KG1 (cell line): ENCODE results near the gene RPTOR.
"Not testable (repeated sequence)": the region's sequence is repeated elsewhere in the genome, so short reads cannot be mapped to it uniquely, and the experiment has no call there.

Source experiments
- DNase-seq: peaks from one replicate; lab custom pipeline; 2025; lab: John Stamatoyannopoulos, UW

Gene RPTOR

DNA sequence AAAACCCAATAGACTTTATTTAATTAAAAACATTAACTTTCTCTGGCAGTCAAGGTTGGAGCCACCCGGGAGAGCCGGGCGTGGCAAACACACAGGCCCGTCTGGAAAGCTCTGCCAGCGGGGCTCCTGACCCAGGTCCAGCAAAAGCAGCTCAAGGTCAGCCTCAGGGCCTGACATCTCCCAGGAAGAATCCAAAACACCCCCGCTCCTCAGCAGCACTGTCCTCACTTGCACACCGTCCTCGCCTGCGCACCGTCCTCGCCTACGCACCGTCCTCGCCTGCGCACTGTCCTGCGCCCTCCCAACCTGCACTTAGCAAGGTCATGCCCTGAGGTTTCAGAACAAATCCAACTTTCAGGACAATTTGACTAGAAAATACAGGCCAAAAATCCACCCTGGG, 31.4 kb upstream of the RPTOR start:
- DNase-seq, result no peak

DNA sequence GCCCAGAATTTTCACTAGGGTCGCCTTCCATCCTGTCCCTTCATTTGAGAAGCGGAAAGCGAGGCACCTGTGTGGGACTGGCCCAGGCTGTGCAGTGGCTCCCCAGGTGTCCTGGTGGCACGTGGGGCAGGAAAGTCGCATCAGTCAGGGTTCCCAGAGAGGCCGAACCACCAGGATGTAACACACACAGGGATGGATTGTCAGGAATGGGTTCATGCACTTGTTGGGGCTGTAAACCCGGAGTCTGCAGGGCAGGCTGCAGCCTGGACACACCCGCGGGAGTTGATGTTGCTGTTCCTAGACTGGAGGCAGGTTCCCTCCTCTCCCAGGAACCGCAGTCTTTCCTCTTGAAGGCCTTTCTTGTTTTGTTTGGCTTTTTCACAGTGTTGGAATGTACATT, 30.7 kb upstream of the RPTOR start:
- no peak for DNase-seq

DNA sequence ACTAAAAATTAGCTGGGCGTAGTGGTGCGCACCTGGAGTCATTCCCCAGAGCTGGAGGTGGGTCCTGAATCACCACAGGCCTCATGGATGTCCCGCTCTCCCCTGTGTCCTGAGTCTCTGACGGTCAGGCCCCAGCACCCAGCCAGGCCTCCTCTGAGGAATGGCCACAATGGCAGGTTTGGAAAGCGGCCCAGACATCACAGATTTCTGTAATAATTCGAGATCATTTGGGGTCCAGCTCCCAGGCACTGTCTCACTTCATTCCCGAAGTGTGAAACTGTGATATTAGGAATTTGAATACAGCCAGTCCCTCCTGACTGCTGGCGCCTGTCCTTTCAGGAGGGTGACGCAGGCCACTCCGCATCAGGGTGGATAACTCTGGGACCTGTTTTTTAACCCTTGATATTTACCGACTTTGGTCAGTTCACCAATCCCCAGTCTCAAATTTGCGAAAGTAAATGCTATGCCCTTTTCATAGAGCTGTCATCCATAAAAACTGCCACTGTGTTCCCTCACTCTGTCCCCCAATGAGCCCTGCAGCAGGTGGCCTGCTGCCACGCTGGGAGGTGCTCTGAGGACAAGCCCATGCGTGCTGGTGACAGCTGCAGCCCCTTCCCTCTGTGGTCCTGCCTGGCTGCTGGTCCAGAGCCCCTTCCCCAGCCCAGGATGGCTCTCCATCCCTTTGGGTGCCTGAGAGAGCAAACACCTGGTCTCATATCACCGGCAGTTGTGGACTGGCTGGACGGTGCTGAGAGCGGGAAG, 28.3 kb upstream of the RPTOR start:
- DNase-seq, result no peak

- no peak for DNase-seq
Observed at GRCh38 chr17:80517641-80518040, 27.0 kb upstream of the RPTOR start.

DNA sequence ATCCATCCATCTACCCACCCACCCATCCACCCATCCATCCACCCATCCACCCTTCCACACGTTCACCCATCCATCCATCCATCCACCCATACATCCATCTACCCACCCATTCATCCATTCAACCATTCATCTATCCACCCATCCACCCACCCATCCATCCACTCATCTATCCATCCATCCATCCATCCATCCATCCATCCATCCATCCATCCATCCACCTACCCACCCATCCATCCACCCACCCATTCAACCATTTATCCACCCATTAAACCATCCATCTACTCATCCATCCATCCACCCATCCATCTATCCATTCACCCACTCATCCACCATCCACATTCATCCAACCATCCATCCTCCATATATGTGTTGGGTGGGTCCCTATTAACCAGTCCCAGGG, 26.2 kb upstream of the RPTOR start:
- DNase-seq, result no peak

- DNase-seq, result no peak
Observed at GRCh38 chr17:80519091-80519781, 25.4 kb upstream of the RPTOR start.

GRCh38 chr17:80520810-80521455, 23.7 kb upstream of the RPTOR start:
- DNase-seq, result no peak

DNA sequence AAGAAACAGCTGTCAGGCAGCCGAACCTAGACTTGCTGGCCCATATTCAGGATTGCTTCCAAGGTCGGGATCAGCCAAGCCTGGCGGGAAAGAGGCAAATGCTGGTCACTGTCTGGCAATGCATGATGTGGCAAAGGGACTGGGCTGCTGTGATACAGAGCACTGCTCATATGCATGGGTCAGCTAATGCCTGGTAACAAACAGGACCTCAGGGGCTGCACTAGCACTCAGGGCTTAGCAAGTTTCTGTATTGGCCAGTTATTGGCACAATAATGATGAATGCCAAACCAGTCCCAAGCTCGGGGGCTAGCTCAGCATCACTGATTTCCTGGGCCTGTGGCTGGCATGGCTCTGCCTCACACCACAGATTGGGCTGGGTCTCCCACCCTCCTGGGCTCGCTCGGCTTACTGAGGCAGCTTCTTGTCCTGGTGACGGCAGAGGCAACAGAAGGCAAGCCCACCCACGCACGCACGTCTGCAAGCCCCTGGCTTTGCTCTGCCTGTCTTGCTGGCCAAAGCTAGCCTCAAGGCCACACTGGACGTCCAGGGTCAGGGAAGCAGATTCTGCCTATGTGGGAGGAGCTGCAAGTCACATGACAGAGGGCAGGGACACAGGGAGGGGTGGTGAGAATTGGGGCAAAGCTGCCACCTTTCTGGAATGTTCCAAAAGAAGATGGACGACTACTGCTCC, 21.4 kb upstream of the RPTOR start:
- DNase-seq, result no peak

- no peak for DNase-seq
Observed at GRCh38 chr17:80523956-80524712, 20.5 kb upstream of the RPTOR start.

GRCh38 chr17:80526116-80526910, 18.3 kb upstream of the RPTOR start:
- no peak for DNase-seq

DNA sequence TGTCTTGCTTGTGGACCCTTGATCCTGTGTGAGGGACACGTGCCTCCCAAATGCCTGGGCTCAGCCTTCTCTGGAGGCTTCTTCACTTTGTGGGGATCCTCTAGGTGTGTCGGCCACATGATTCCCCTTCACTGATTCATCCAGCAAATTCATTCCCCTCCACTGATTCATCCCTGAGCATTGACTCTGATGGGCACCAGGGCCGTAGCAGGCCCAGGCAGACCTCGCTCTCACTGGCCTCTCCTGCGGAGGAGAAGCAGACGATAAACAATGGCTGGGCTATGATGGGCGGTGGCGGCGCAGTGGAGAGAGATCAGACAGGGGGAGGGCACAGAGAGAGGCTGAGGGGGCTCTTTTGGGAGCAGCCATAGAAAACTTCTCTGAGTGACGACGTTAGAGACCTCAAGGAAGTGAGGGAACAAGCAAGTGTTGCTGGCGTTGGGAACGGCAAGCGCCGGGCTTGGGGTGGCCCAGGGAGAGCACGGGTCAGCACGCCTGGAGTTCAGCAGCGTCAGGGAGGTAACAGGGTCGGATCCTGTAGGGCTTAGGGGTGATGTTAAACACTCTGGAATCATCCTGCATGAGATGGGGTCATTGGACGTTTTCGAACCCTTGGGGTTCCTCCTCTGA, 17.5 kb upstream of the RPTOR start:
- no peak for DNase-seq

DNA sequence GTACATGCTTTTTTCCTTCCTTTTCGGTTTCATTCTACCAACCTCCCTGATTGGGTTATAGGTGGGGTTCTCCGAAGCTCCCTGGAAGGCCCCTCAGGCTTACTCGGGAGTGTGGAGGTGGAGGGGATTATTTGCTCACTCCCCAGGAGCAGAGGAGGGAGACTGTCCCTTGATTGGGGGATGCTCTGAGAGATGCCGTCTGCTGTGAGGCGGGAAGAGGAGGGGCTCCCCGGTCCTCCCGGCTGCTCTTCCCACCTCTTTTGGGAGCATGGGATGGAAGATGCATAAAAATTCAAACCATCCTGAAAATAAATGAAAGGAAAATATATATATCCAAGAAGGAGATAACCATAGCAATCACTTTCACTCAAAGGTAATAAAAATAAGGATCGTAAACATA, 16.1 kb upstream of the RPTOR start:
- no peak for DNase-seq

- DNase-seq, result no peak
Observed at GRCh38 chr17:80529104-80529903, 15.3 kb upstream of the RPTOR start.

- DNase-seq, result no peak
Observed at GRCh38 chr17:80529904-80530292, 14.7 kb upstream of the RPTOR start.

DNA sequence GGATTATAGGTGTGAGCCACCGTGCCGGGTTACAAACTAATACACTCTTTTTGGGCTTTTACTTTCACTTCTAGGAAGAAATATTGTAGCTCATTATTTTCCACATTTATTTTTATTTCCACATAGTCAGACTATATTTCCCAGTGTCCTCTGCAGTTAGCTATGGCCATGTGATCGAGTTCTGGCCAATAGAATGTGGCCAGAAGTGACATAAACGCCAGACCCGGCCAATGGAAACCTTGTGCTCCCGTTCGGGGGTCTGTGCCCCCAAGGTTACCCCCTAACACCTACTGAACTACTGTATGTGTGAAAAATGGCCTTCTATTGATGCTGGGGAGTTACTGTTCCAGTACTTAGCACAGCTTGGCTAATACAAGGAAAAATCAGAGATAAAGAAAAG, 13.2 kb upstream of the RPTOR start:
- no peak for DNase-seq

DNA sequence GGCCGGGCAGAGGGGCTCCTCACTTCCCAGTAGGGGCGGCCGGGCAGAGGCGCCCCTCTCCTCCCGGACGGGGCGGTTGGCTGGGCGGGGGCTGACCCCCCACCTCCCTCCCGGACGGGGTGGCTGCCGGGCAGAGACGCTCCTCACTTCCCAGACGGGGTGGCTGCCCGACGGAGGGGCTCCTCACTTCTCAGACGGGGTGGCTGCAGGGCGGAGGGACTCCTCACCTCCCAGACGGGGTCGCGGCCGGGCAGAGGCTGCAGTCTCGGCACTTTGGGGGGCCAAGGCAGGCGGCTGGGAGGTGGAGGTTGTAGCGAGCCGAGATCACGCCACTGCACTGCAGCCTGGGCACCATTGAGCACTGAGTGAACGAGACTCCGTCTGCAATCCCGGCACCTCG, 7.3 kb upstream of the RPTOR start:
- not testable (repeated sequence) for DNase-seq

GRCh38 chr17:80538484-80538883, 6.2 kb upstream of the RPTOR start:
- DNase-seq, result no peak

DNA sequence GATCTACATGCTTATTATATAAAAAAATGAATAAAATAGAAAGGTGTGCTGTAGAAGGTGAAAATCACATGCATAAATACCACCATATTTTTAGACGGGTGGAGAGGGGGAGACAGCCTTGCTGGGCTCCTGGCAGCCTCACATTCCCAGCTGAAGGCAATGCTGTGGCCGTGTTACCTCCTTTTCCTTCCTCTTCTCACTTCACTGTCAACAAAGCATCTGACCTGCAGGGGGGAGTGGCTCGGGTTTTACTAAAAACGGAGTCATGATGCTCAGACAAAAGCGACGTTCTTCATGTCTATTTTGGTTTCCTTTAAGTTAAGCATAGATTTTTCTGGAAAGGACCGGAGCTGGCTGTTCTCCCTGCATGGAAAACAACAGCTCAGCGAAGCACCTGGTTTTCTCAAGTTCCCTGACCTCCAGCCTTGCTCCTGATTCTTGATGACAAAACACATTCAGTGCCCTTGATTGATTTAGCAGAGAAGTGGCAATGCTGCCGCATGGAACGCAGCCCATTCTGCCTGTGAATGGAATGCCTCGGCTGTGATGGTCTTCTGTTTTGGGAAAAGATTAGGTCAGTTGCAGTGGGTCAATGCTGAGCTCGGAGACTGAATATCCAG, 5.5 kb upstream of the RPTOR start:
- no peak for DNase-seq

- DNase-seq, result no peak
Observed at GRCh38 chr17:80545499-80545826, 825 bp downstream of the RPTOR start.
